Globus pallidus (tissue), 1 donor: ENCODE data around the gene KAT2A.
"Not testable (repeated sequence)": the region's sequence is repeated elsewhere in the genome, so short reads cannot be mapped to it uniquely, and the experiment has no call there.

ENCODE experiments used
- DNase-seq: peaks from one replicate; pipeline ENCODE4 v3.0.0-alpha.2; 2015; ENCODE audit warnings: low spot score

The KAT2A gene

GRCh38 chr17:42120770-42121769 lies at the start of gene KAT2A:
Gene KAT2A (minus strand): TSS chr17:42121367. CDS start chr17:42121304, 63 bp downstream.
- peak; percentile 81 for DNase-seq

- no peak for DNase-seq
Measured at GRCh38 chr17:42169351-42169750, 48.2 kb upstream of the KAT2A start.

- DNase-seq = no peak
Measured at GRCh38 chr17:42167807-42168206, 46.6 kb upstream of the KAT2A start.

GRCh38 chr17:42166196-42166763 lies 45.1 kb upstream of the KAT2A start:
- DNase-seq = no peak

GRCh38 chr17:42165751-42166150 lies 44.6 kb upstream of the KAT2A start:
- DNase-seq = no peak

- DNase-seq = no peak
Measured at GRCh38 chr17:42163696-42164407, 42.7 kb upstream of the KAT2A start.

GRCh38 chr17:42163113-42163512 lies 41.9 kb upstream of the KAT2A start:
- no peak for DNase-seq

- DNase-seq = no peak
Measured at GRCh38 chr17:42160531-42160910, 39.4 kb upstream of the KAT2A start.

GRCh38 chr17:42159796-42160530 lies 38.8 kb upstream of the KAT2A start:
- no peak for DNase-seq

- no peak for DNase-seq
Measured at GRCh38 chr17:42155614-42156045, 34.5 kb upstream of the KAT2A start.

- DNase-seq = no peak
Measured at GRCh38 chr17:42153919-42154742, 33.0 kb upstream of the KAT2A start.

- no peak for DNase-seq
Measured at GRCh38 chr17:42146911-42147607, 25.9 kb upstream of the KAT2A start.

GRCh38 chr17:42143138-42143537 lies 22.0 kb upstream of the KAT2A start:
- DNase-seq = not testable (repeated sequence)

GRCh38 chr17:42142371-42142896 lies 21.3 kb upstream of the KAT2A start:
- peak; percentile 43 for DNase-seq

GRCh38 chr17:42141382-42141781 lies 20.2 kb upstream of the KAT2A start:
- no peak for DNase-seq

GRCh38 chr17:42140690-42141089 lies 19.5 kb upstream of the KAT2A start:
- DNase-seq = not testable (repeated sequence)

- no peak for DNase-seq
Measured at GRCh38 chr17:42138749-42139492, 17.8 kb upstream of the KAT2A start.

- no peak for DNase-seq
Measured at GRCh38 chr17:42136654-42137051, 15.5 kb upstream of the KAT2A start.
